Ovary (tissue), 9 donors: ENCODE measurements around the gene CHRM4. TPM values are rescaled to one million over a fixed set of nuclear protein-coding genes. Genes with fewer than 3 reads are reported as not detected.

Source experiments
- DNase-seq, 5 donors: peaks; one replicate each; pipeline ENCODE4 v3.0.0-alpha.2; 2019 to 2020
- H3K27ac ChIP-seq, 2 donors: fragments of 200-600 bp; one replicate each; pipeline versions ENCODE4 v1.5.1 to v1.8.0; 2019 to 2022
- H3K27me3 ChIP-seq: fragments of 200-600 bp; one replicate; pipeline ENCODE4 v1.8.0; 2022
- H3K36me3 ChIP-seq: fragments of 200-600 bp; sonication (generic); one replicate; pipeline ENCODE4 v1.5.1; 2019
- H3K4me1 ChIP-seq: one replicate; pipeline ENCODE4 v1.8.1; 2013; ENCODE audit warnings: mild to moderate bottlenecking, moderate library complexity; ENCODE audit not compliant: insufficient read depth
- H3K4me3 ChIP-seq: fragments of 200-600 bp; sonication (generic); one replicate; pipeline ENCODE4 v1.5.1; 2017
- H3K9me3 ChIP-seq, 2 donors: fragments of 200-600 bp in 1 of 2; sonication (generic) in 1 of 2; one replicate each; pipeline versions ENCODE4 v1.5.1 to v1.8.1; 2013 to 2019; ENCODE audit warnings: mild to moderate bottlenecking in 1 of 2, moderate library complexity in 1 of 2
- CTCF ChIP-seq, 3 donors: fragments of 450-650 bp in 2 of 3; fragments of 200-600 bp in 1 of 3; IDR thresholded peaks; one replicate each; pipeline versions ENCODE4 v1.5.1 to v1.8.0; 2016 to 2022; ENCODE audit warnings: antibody characterized with exemption in 3 of 3, mild to moderate bottlenecking in 1 of 3
- EP300 ChIP-seq: sonication (generic); formaldehyde crosslinking; IDR thresholded peaks from one replicate; pipeline ENCODE4 v1.6.1; 2017; ENCODE audit warnings: antibody characterized with exemption
- POLR2A ChIP-seq: fragments of 450-650 bp; IDR thresholded peaks from one replicate; pipeline ENCODE4 v1.6.1; 2017; ENCODE audit warnings: antibody characterized with exemption, mild to moderate bottlenecking, moderate library complexity
- WGBS, 3 donors: extraction: QIAGEN DNeasy Blood & Tissue Kit in 1 of 3; methylation state at CpG; one replicate each; pipeline versions ENCODE4 v1.1.5 to v1.1.7; 2013 to 2017; 5-methylcytosine and 5-hydroxymethylcytosine counted together
- intact Hi-C, 4 donors: fragments of 100-400 bp; cut with DNase I; formaldehyde crosslinking; loops; one replicate each; pipeline versions ENCODE4 v1.11.0 to v1.15.1; 2022 to 2023
- polyA plus RNA-seq, 2 donors: library from polyadenylated mRNA; stranded (reverse); fragments of 200-250 nt in 1 of 2; fragments of 350-450 nt in 1 of 2; fragmentation: Illumina TruSeq in 1 of 2; extraction: RNeasy Lipid Tissue Mini Kit (QIAGEN cat#74804) in 1 of 2; gene quantifications; one replicate each; pipeline ENCODE4 v1.2.3, GENCODE V29; 2013 to 2014
- total RNA-seq, 7 donors: library from RNA; depleted of rRNA in 2 of 7; stranded (reverse); fragments of >200 nt in 2 of 7; fragmentation: NEBNext Ultra II Directional in 3 of 7; extraction: Animal tissue kit (Norgen Biotek cat#: 25700) in 3 of 7; gene quantifications; one replicate each; pipeline versions ENCODE4 v1.1.0 to v1.2.4, GENCODE V29; 2016 to 2023
- donor health status: DM: no; HTN: no; CAD: no; lungs with moderate emphysema.
- donor health status: DM: no; HTN: no; CAD: no.
- donor health status: Bipolar disorder and iron deficiency.
- donor health status: DM: yes; HTN: yes; CAD: no.
- donor health status: DM: no; HTN: no; CAD: no.
- donor health status: DM: yes; HTN: yes; CAD: no.

Gene CHRM4
- total and polyA plus RNA-seq, 9 donors, result 0.16 to 0.42 (median 0.21) TPM; not detected in 3

- Histone ChIP-seq H3K27ac (no peak within 1 kb of the TSS), H3K9me3 (no peaks in the 10 kb centered on the region), H3K4me3 (peak within 1 kb of the TSS; percentile 70), H3K36me3 (no peaks in the 10 kb centered on the region), H3K27me3 (no peaks in the 10 kb centered on the region), H3K4me1 (peaks cover 21% of the 10 kb centered on the region)
- WGBS, 3 donors, result 6 to 14% (median 11%) methylated on average over 22 to 80 of the region's 80 CpGs
- intact Hi-C loops, result no loop called here
- TF ChIP-seq CTCF (IDR thresholded peaks at IDR 0.05) (peak in 2 of 3 donors; percentile 99), POLR2A (no peak), EP300 (no peak)
- DNase-seq, result peak; percentile 83 to 94 (median 88)
Measured at GRCh38 chr11:46346886-46347636, 44.5 kb downstream of the CHRM4 start, which contains the start of gene DGKZ. Gene DGKZ (plus strand): TSS chr11:46347463. CDS start chr11:46347660, 197 bp downstream.

GRCh38 chr11:46345881-46346484 is 45.6 kb downstream of the CHRM4 start:
- no peaks in the 10 kb centered on the region for H3K27me3 ChIP-seq
- no peaks in the 10 kb centered on the region for H3K9me3 ChIP-seq
- H3K4me1 ChIP-seq, result peaks cover 18% of the 10 kb centered on the region
- intact Hi-C loops, result no loop called here
- TF ChIP-seq CTCF (IDR thresholded peaks at IDR 0.05), result no peak
- no peak for TF ChIP-seq POLR2A
- no peak for TF ChIP-seq EP300
- 76 to 86% (median 85%) methylated on average over 10 of the region's 10 CpGs for WGBS, 3 donors
- no peaks in the 10 kb centered on the region for H3K36me3 ChIP-seq
- H3K27ac ChIP-seq, result no peak overlapping the region
- DNase-seq, result no peak
- H3K4me3 ChIP-seq, result no peak overlapping the region

GRCh38 chr11:46345131-46345597 is 46.4 kb downstream of the CHRM4 start:
- Histone ChIP-seq H3K9me3 (no peaks in the 10 kb centered on the region), H3K4me3 (no peak overlapping the region), H3K4me1 (peaks cover 18% of the 10 kb centered on the region), H3K27me3 (no peaks in the 10 kb centered on the region), H3K36me3 (no peaks in the 10 kb centered on the region), H3K27ac (no peak overlapping the region)
- 62 to 66% (median 65%) methylated on average over 20 of the region's 20 CpGs for WGBS, 3 donors
- intact Hi-C loops, result no loop called here
- TF ChIP-seq EP300, result no peak
- TF ChIP-seq CTCF (IDR thresholded peaks at IDR 0.05), result no peak
- TF ChIP-seq POLR2A, result no peak
- no peak for DNase-seq

- no peak for TF ChIP-seq CTCF (IDR thresholded peaks at IDR 0.05)
- no peak for TF ChIP-seq EP300
- TF ChIP-seq POLR2A, result no peak
Measured at GRCh38 chr11:46343520-46343919, 48.1 kb downstream of the CHRM4 start.

More at GRCh38 chr11:46343520-46343919, 48.1 kb downstream of the CHRM4 start:
- intact Hi-C loops, result no loop called here
- Histone ChIP-seq H3K27ac (peak overlapping the region in 1 of 2 donors; percentile 2), H3K36me3 (no peaks in the 10 kb centered on the region), H3K9me3 (no peaks in the 10 kb centered on the region), H3K4me3 (no peak overlapping the region), H3K27me3 (no peaks in the 10 kb centered on the region), H3K4me1 (peaks cover 18% of the 10 kb centered on the region)
- DNase-seq, result no peak
- 46 to 62% (median 58%) methylated on average over 3 of the region's 3 CpGs for WGBS, 3 donors
